HG03342 (cell line): Measurements from ENCODE around the gene ABCA5.
"Not testable (repeated sequence)": the region's sequence is repeated elsewhere in the genome, so short reads cannot be mapped to it uniquely, and the experiment has no call there.

Source experiments
- ATAC-seq: cut with Tn5 transposase; IDR thresholded peaks from one replicate; pipeline ENCODE4 v1.9.1; 2021; ENCODE audit warnings: mild to moderate bottlenecking, moderate library complexity; ENCODE audit not compliant: unreplicated experiment

The ABCA5 gene

GRCh38 chr17:69333561-69333960 lies 6.6 kb upstream of the ABCA5 start:
- ATAC-seq = no peak

DNA sequence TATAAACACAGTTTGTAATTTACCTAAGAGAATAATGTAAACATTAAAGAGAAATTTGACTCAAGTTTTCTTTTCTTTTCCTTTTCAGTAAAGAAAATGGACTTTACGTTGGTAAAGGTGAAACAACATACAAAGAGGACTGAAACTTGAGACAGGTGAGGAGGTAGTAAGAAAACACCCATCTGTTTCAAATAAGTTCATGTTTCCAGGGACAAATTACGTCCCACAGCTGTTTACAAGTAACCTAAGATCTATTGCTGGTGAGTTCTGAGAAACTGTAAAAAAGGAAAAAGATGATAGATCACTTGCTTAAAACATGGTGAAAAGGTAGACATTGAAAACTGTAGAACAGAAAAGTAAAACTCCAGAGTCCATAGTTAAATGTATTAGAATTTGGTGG lies 4.8 kb upstream of the ABCA5 start:
- no peak for ATAC-seq

- no peak for ATAC-seq
These were observed 415 bp downstream of the ABCA5 start for GRCh38 chr17:69326377-69327059.

GRCh38 chr17:69325518-69326376 lies 1.2 kb downstream of the ABCA5 start:
- no peak for ATAC-seq

DNA sequence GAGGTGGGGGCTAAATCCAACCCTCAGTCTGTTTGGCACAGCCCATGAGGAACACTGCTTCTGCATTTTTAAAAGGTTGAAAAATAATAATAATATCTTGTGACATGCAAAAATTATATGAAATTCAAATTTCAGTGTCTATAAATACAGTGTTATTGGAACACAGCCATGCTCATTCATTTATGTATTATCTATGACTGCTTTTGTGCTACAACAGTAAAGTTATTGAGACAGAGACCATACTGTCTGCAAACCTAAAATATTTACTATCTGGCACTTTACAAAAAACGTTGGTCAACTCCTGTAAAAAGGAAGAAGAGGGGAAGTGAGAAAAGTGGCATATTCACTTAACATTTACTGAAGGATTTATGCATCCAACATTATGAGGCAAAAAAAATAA lies 3.1 kb downstream of the ABCA5 start:
- ATAC-seq = no peak

DNA sequence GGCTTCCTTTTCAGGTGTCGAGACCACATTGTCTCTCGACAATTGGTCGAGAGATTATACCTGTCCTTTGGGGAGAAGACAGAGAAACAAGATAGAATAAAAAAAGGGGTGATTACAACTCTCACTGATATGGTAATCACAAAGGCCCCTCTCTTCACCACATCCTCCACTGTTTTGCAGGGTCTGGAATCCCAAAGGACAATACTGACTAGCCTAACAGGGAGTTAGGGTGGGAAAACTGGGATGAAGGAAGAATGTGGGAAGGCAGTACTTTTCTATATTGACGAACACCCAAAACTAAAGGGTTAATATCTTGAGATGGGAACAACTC lies 6.1 kb downstream of the ABCA5 start:
- ATAC-seq = no peak

GRCh38 chr17:69320210-69320907 lies 6.6 kb downstream of the ABCA5 start:
- ATAC-seq = no peak

GRCh38 chr17:69317625-69318024 lies 9.3 kb downstream of the ABCA5 start:
- ATAC-seq = no peak

DNA sequence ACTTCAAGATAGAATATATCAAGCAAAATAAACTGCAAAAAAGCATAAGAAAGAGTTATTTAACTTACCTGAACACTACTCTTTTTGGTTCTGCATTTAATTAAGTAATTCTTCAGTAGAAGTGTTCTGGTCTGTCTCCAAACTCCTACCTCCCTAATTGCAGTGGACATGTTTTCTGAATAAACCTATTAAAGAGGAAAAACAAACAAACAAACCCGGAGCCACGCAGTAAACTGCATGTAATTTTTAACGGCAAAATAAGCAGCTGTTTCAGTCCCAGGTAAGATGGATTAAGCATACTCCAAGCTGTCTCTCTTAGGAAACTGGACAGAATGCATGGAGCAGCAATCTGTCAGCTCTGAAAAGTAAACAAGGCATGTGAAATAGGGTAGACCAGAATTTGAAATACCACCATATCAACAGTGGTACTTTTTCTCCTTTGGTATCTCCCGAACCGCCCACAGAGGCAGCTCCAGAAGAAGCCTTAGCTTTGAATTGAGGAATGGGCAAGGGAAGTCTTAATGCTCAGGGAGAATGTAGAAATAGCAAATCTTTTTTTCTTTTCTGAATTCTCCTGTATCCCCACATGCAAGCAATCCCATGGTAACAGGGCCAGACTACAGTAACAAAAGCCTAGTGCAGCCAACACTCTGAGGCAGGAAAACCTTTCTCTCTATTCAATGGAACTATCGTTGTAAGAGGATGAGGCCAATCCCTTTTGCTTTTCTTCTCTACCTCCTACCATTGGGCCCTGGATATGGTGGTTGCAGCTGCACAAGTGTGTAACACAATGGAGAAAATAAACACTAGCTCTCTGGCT lies 12.5 kb downstream of the ABCA5 start:
- ATAC-seq = no peak

GRCh38 chr17:69305177-69305576 lies 21.8 kb downstream of the ABCA5 start:
- ATAC-seq = no peak

- no peak for ATAC-seq
These were observed 24.3 kb downstream of the ABCA5 start for GRCh38 chr17:69302682-69303081.

DNA sequence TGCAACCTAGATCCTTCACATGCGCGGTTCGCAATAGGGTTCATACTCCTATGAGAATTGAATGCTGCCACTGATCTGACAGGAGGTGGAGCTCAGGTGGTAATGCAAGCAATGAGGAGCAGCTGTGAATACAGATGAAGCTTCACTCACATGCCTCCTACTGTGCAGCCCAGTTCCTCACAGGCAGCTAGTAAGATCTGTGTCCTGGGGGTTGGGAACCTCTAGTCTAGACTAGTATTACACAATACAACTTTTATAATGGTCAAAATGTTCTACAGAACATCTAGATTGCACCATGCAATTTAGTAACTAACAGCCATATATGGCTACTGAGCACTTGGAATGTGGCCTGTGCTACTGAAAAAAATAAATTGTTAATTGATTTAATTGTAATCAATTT lies 26.7 kb downstream of the ABCA5 start:
- ATAC-seq = no peak

DNA sequence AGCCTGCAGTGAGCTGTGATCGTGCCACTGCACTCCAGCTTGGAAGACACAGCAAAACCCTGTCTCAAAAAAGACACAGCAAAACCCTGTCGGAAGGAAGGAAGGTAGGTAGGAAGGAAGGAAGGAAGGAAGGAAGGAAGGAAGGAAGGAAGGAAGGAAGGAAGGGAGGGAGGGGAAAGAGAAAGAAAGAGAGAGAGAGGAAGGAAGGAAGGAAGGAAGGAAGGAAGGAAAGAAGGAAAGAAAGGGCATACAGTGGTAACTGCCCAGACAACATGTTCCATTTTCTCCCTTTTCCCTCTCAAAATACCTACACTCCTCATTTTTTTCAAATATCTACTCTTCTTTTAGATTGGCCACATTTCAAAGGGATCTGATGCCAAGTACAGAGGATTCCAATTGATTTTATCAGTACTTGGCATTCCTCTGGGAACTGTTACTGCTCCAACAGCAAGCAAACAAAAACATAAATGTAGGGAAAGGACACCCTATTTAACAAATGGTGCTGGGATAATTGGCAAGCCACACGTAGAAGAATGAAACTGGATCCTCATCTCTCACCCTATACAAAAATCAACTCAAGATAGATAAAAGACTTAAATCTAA lies 28.7 kb downstream of the ABCA5 start:
- not testable (repeated sequence) for ATAC-seq

DNA sequence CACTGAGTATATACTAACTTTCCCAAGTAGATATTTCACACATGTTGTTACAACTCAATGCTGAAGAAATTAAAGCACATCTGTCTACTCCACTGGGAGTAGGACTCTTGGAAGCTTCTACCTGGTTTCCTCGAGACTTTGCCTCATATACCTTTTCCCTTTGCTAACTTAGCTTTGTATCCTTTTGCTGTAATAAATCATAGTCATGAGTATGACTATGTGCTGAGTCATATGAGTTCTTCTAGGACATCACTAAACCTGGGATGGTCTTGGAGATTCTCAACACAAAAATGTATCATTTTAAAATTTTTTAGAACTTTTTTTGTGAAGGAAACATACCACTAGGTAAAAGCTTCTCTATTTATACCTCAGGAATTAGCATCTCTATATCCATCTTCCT lies 39.8 kb downstream of the ABCA5 start:
- no peak for ATAC-seq

DNA sequence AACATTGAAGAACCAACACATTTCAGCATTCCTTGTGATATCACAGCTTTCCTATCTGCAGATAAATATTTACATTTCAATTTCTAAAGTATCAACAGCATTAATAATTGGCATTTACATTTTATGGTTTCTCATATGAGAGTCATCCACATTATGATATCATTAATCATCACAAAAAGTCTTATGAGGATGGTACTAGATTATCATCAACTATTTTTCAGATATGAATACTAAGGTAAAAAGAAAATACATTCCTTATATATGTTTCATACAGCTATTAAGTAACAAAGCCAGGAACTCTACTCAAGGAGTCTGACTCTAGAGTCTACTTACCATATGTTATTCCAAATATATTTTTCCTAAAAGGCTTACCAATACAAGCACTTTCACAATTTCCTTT lies 40.7 kb downstream of the ABCA5 start:
- no peak for ATAC-seq

DNA sequence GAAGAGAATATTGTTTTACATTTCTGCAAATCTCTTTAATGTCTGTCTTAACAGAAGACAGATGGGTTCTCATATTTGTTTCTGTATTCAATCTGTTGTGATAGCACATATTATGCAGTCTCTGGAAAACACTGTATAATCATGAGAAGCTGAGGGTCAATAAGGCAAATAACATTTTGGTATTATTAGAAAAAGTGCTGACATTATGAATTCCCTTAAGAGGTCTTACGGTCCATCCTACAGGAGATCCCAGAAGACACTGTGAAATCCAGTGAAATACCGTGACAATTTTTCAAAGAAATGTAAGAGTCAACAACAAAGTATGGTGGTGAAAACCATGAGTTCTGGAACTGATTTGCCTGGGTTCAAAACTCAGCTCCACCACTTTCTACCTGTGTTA lies 42.3 kb downstream of the ABCA5 start:
- ATAC-seq = no peak

DNA sequence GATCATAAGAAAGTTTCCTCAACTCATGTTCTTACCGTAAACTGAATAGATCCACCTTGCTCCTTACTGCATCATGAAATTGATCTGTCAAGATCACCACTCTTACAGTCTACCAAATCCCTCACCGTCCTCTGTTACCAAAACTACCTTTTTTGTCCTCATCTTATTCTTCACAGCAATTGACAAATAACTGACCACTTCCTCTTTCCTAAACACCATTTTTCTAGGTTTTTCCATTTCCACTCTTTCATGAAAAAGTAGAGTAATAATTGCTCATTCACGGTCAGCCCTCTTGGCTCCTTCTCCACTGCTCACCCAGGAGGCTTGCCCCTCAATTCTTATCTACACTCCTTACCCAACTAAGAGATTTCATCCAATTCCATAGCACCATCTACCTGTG lies 44.9 kb downstream of the ABCA5 start:
- ATAC-seq = no peak

DNA sequence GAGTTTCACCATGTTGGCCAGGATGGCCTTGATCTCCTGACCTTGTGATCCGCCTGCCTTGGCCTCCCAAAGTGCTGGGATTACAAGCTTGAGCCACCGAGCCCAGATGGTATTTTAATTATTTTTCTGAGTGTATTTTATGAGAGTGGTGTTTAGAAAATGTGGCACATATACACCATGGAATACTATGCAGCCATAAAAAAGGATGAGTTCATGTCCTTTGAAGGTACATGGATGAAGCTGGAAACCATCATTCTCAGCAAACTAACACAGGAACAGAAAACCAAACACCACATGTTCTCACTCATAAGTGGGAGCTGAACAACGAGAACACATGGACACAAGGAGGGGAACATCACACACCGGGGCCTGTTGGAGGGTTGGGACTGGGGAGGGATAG lies 50.7 kb downstream of the ABCA5 start:
- not testable (repeated sequence) for ATAC-seq

GRCh38 chr17:69275751-69276150 lies 51.2 kb downstream of the ABCA5 start:
- no peak for ATAC-seq

GRCh38 chr17:69271023-69271422 lies 55.9 kb downstream of the ABCA5 start:
- no peak for ATAC-seq
